Type B pancreatic cell (in vitro differentiated cells): ENCODE measurements around the gene FAAP20. TPM values are rescaled to one million over a fixed set of nuclear protein-coding genes. Genes with fewer than 3 reads are reported as not detected.

ENCODE experiments used
- DNase-seq: peaks from one replicate; pipeline ENCODE4 v3.0.0; 2021; ENCODE audit warnings: mixed read lengths; ENCODE audit not compliant: unreplicated experiment; ENCODE audit errors: extremely low spot score
- H3K27ac Mint-ChIP-seq: 2 replicates; pipeline ENCODE4 v1.8.0; 2021; ENCODE audit warnings: mild to moderate bottlenecking, mixed read lengths
- H3K27me3 Mint-ChIP-seq: 2 replicates; pipeline ENCODE4 v1.8.0; 2021; ENCODE audit warnings: mixed read lengths
- H3K36me3 Mint-ChIP-seq: 2 replicates; pipeline ENCODE4 v1.8.0; 2021; ENCODE audit warnings: mixed read lengths
- H3K4me1 Mint-ChIP-seq: one replicate; pipeline ENCODE4 v1.8.0; 2021; ENCODE audit warnings: mixed read lengths; ENCODE audit not compliant: unreplicated experiment
- H3K4me3 Mint-ChIP-seq: 2 replicates; pipeline ENCODE4 v1.8.0; 2021; ENCODE audit warnings: mild to moderate bottlenecking, mixed read lengths
- H3K9me3 Mint-ChIP-seq: 2 replicates; pipeline ENCODE4 v1.8.0; 2021; ENCODE audit warnings: mixed read lengths
- total RNA-seq: library from RNA; stranded (reverse); gene quantifications from 2 replicates; pipeline ENCODE4 v1.2.1, GENCODE V29; 2021; ENCODE audit warnings: low replicate concordance
- TF ChIP-seq, protein P1 (sequence below): fragments of 200-600 bp; sonication (generic); conservative IDR thresholded peaks from 2 replicates; pipeline ENCODE4 v1.5.0; 2021; ENCODE audit warnings: antibody characterized with exemption, mild to moderate bottlenecking

FAAP20 gene
- total RNA-seq, 1 donor from 2014 or later: 73.8 TPM

DNA sequence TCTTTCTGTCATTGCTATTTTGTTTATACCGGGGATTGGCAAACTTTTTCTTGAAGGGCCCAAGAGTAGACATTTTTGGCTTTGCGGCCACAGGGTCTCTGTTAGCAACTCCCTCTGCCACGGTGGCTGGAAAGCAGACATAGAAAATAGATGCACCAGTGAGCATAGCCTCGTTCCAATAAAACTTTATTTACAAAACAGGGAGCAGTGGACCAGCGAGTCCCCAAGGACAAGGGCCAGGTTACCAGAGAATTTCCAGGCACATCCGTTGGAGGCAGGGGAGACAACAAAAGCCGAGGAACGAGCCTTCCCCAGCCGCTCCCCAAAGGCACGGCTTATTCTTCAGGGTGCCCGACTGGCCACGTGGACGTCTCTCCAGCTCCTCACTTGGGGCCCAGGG is 26.5 kb downstream of the FAAP20 start:
- Mint-ChIP-seq H3K36me3 (peaks cover 2% of the 10 kb centered on the region), H3K27me3 (no peaks in the 10 kb centered on the region), H3K27ac (no peak overlapping the region)

GRCh38 chr1:2166695-2167094 is 27.9 kb downstream of the FAAP20 start:
- TF ChIP-seq, protein P1, sequence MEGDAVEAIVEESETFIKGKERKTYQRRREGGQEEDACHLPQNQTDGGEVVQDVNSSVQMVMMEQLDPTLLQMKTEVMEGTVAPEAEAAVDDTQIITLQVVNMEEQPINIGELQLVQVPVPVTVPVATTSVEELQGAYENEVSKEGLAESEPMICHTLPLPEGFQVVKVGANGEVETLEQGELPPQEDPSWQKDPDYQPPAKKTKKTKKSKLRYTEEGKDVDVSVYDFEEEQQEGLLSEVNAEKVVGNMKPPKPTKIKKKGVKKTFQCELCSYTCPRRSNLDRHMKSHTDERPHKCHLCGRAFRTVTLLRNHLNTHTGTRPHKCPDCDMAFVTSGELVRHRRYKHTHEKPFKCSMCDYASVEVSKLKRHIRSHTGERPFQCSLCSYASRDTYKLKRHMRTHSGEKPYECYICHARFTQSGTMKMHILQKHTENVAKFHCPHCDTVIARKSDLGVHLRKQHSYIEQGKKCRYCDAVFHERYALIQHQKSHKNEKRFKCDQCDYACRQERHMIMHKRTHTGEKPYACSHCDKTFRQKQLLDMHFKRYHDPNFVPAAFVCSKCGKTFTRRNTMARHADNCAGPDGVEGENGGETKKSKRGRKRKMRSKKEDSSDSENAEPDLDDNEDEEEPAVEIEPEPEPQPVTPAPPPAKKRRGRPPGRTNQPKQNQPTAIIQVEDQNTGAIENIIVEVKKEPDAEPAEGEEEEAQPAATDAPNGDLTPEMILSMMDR: no peak
- no peak overlapping the region for H3K4me3 Mint-ChIP-seq
- no peak overlapping the region for H3K27ac Mint-ChIP-seq
- H3K9me3 Mint-ChIP-seq: peaks cover 4% of the 10 kb centered on the region
- no peaks in the 10 kb centered on the region for H3K27me3 Mint-ChIP-seq
- no peaks in the 10 kb centered on the region for H3K4me1 Mint-ChIP-seq
- H3K36me3 Mint-ChIP-seq: peaks cover 6% of the 10 kb centered on the region
- no peak for DNase-seq

More for the DNA sequence above, 26.5 kb downstream of the FAAP20 start:
- Mint-ChIP-seq H3K4me1 (no peaks in the 10 kb centered on the region), H3K9me3 (no peaks in the 10 kb centered on the region), H3K4me3 (no peak overlapping the region)
- TF ChIP-seq, protein P1: no peak
- DNase-seq: no peak

DNA sequence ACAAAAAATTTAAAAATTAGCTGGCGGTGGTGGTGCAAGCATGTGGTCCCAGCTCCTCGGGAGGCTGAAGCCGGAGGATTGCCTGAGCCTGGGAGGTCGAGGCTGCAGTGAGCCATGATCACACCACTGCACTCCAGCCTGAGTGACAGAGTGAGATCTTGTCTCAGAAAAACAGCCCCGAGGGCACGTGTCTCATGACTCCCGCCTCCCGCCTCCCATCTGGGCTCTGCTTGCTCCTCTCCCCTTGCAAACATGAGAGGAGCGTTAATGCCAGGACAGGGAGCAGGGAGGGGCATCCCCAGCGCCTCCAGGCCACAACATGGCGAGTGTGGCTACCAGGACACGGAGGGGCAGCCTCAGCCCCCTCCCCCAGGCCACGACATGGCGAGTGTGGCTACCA is 28.3 kb downstream of the FAAP20 start:
- H3K27ac Mint-ChIP-seq: no peak overlapping the region
- peaks cover 6% of the 10 kb centered on the region for H3K36me3 Mint-ChIP-seq
- no peaks in the 10 kb centered on the region for H3K27me3 Mint-ChIP-seq
- H3K9me3 Mint-ChIP-seq: peaks cover 4% of the 10 kb centered on the region
- H3K4me1 Mint-ChIP-seq: no peaks in the 10 kb centered on the region
- no peak overlapping the region for H3K4me3 Mint-ChIP-seq
- TF ChIP-seq, protein P1: no peak
- DNase-seq: no peak

DNA sequence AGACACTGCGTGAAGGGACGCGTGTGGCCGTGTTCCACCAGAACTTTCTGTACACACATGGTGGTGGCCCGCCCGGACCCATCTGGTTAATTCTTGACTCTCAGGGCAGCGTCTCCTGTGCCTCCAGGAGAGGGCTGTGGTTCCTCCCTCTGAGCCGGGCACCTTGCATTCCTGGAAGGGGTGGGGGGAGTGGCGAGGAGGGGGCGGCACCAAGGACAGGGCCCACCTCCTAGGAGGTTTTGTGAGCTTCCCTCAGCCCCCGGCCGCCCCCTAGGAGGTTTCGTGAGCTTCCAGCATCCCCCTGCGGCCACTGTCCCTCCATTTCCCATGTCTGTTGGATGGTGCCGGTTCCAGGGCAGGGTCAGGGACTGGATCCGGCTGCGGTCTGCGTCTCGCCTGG is 28.9 kb downstream of the FAAP20 start:
- peaks cover 4% of the 10 kb centered on the region for H3K9me3 Mint-ChIP-seq
- H3K27ac Mint-ChIP-seq: no peak overlapping the region
- peaks cover 6% of the 10 kb centered on the region for H3K36me3 Mint-ChIP-seq
- H3K27me3 Mint-ChIP-seq: no peaks in the 10 kb centered on the region
- H3K4me3 Mint-ChIP-seq: no peak overlapping the region
- no peak for DNase-seq
- TF ChIP-seq, protein P1: no peak
- H3K4me1 Mint-ChIP-seq: no peaks in the 10 kb centered on the region

DNA sequence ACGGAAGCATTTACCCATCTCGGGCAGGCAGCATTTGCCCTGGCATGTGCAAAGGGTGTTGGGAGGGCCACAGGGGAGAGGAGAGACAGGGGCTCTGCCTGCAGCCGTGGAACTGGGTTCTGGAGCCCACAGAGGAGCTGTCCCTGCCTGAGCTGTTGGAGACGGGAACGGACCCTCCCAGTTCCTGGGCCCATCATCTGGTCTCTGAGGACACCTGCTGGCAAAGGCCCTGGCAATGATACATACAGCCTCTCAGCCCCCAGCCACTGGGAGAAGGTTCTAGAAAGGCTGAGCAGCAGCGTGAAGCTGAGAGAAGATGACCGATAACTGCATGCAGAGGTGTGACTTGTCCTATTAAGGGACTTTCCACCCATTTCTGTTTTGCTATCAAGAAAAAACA is 31.4 kb downstream of the FAAP20 start:
- peaks cover 4% of the 10 kb centered on the region for H3K9me3 Mint-ChIP-seq
- no peak overlapping the region for H3K4me3 Mint-ChIP-seq
- H3K36me3 Mint-ChIP-seq: peaks cover 9% of the 10 kb centered on the region
- TF ChIP-seq, protein P1: no peak
- H3K4me1 Mint-ChIP-seq: no peaks in the 10 kb centered on the region
- no peak overlapping the region for H3K27ac Mint-ChIP-seq
- no peaks in the 10 kb centered on the region for H3K27me3 Mint-ChIP-seq
- DNase-seq: no peak
